HUES48 (cell line): ENCODE data around the gene CACNA1D.

Experiments
- H3K27ac ChIP-seq: one replicate; pipeline ENCODE4 v1.7.0; 2013; ENCODE audit warnings: low read depth, low read length, inconsistent platforms
- H3K27me3 ChIP-seq: 2 replicates; pipeline ENCODE4 v1.6.1; 2013; ENCODE audit warnings: mild to moderate bottlenecking, low read length; ENCODE audit not compliant: control insufficient read depth, insufficient read depth
- H3K36me3 ChIP-seq: 2 replicates; pipeline ENCODE4 v1.6.1; 2013; ENCODE audit warnings: low read length; ENCODE audit not compliant: control insufficient read depth, insufficient read depth
- H3K4me1 ChIP-seq: 2 replicates; pipeline ENCODE4 v1.6.1; 2013; ENCODE audit warnings: mild to moderate bottlenecking, low read length; ENCODE audit not compliant: control insufficient read depth, insufficient read depth
- H3K4me3 ChIP-seq: 2 replicates; pipeline ENCODE4 v1.5.1; 2013; ENCODE audit warnings: mild to moderate bottlenecking, low read depth, low read length
- H3K9ac ChIP-seq: 2 replicates; pipeline ENCODE4 v1.6.1; 2013; ENCODE audit warnings: mild to moderate bottlenecking, low read depth, low read length, moderate library complexity
- H3K9me3 ChIP-seq: 2 replicates; pipeline ENCODE4 v1.6.1; 2013; ENCODE audit warnings: low read length; ENCODE audit not compliant: control insufficient read depth, insufficient read depth

Gene CACNA1D

DNA sequence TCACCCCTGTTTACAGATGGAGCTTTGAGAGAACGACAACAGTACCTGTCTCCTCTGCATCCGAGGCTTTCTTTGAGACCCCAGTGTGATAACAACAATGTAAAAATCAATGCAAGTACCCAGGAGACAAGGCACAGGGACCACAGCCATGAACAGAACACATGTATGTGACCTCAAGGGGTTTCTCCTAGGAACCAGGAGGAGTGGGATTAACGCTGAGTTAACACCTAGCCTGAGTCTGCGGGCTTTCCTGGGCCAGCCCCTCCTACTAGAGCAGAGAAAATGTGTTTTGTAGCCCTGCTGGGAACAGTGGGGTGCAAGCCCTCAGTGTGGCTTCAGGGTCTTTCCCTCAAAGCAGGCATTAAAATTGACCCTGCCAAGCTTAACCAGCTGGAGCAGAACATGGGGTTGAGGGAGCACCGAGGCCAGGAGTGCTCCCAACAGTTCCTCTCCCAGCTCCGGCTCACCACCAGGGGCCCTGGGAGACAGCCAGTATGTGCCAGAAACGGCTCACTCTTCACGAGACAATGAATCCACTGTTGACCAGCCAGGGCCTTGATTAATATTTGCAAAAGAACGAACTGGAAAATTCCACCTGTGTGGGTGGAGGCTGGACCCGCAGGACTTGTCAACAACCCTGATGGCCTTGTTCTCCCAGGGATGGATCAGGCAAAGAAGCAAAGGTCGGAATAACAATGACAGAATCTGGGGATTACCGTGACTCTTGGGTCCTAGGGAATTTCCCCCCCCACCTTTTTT is 348.2 kb downstream of the CACNA1D start:
- Histone ChIP-seq H3K27me3 (peaks cover 13% of the 10 kb centered on the region), H3K27ac (peak overlapping the region; percentile 84), H3K36me3 (peaks cover 14% of the 10 kb centered on the region), H3K9me3 (no peaks in the 10 kb centered on the region), H3K4me1 (peaks cover 24% of the 10 kb centered on the region), H3K9ac (peak overlapping the region; percentile 7; the same call in 1 of the 2 replicates), H3K4me3 (no peak overlapping the region)

DNA sequence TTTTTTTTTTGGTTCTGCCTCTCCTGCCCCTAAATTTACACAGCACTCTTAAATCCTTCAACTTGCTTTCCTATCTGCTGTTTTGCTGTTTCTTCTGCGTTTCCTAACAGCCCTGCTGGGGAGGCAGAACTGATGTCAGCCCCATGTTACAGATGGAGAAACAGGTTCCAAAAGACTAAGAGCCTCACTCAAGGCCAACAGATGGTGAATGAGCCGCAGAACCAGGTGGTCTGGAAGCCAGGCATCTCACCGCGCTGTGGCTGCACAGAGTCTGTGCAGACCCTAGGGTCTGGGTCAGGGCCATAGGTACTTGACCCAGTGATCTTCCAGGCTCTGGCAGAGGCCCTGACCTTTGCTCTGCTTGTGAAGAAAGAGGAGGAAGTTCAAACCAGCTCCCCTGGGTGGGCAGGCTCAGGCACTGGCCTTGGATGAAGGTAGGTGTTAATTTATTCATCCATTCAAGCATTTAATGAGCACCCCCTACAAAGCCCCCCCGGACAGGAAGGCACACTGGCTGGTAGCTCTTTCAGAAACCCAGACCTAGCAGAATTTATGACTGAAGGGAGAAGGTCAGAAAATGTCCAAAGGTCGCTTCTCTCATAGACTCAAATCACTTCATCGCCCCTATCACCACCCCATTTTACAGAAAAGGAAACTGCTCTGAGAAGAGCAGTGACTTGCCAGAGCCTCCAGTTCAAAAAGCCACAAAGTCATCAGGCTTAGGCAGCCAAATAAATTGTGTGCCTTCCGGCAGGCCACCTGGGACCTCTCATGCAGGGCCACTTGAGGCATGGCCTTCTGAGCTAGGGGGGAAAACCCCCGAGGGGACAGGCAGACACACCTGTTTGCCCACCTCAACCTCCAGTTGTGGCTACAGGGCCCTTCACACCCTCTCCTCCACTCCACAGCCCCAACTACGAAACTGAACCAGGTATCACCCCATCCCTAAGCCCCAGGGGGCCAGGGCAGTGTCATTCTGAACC is 349.1 kb downstream of the CACNA1D start:
- Histone ChIP-seq H3K36me3 (peaks cover 10% of the 10 kb centered on the region), H3K9me3 (no peaks in the 10 kb centered on the region), H3K4me1 (peaks cover 24% of the 10 kb centered on the region), H3K9ac (no peak overlapping the region), H3K27ac (peak overlapping the region; percentile 72), H3K4me3 (no peak overlapping the region), H3K27me3 (peaks cover 16% of the 10 kb centered on the region)

DNA sequence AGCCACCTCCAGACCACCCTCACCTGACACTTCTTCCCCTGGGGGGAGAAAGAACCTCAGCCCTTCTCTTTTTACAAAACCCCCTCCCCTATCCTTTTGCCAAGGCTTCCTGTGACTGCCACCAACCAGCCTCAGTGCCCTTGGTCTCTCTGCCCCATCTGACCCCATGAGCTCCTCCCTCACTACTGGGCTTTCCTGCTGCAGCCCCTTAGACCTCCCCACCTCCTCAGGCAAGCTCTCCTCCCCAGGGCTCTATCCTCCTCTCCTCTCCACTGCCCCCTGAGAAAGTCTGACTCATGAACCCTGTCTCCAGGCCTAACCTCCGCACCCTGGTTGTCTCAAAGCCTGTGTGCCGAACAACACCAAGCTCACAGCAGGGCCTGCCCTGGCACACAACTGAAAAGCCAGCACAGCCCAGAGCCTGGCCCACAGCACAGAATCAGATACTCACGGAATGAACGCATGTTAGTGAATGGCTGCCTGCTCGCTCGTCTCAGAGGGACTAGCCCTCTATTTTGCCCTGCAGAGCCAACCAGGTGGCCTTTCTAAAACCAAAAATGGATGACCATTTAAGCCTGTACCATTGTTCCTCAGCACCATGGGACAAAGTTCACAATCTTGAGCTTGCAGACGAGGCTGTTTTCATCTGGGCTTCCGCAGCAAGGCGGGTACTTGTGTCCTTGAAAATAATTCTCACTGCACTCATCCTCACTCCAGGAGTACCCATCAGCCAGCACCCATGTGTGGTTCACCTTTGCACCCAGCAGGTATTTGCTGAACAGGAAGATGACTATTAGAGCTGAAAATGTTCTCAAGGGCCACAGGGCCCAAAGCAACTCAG is 350.1 kb downstream of the CACNA1D start:
- Histone ChIP-seq H3K4me3 (no peak overlapping the region), H3K36me3 (peaks cover 2% of the 10 kb centered on the region), H3K27ac (peak overlapping the region; percentile 51), H3K4me1 (peaks cover 24% of the 10 kb centered on the region), H3K9me3 (no peaks in the 10 kb centered on the region), H3K9ac (no peak overlapping the region), H3K27me3 (peaks cover 16% of the 10 kb centered on the region)

DNA sequence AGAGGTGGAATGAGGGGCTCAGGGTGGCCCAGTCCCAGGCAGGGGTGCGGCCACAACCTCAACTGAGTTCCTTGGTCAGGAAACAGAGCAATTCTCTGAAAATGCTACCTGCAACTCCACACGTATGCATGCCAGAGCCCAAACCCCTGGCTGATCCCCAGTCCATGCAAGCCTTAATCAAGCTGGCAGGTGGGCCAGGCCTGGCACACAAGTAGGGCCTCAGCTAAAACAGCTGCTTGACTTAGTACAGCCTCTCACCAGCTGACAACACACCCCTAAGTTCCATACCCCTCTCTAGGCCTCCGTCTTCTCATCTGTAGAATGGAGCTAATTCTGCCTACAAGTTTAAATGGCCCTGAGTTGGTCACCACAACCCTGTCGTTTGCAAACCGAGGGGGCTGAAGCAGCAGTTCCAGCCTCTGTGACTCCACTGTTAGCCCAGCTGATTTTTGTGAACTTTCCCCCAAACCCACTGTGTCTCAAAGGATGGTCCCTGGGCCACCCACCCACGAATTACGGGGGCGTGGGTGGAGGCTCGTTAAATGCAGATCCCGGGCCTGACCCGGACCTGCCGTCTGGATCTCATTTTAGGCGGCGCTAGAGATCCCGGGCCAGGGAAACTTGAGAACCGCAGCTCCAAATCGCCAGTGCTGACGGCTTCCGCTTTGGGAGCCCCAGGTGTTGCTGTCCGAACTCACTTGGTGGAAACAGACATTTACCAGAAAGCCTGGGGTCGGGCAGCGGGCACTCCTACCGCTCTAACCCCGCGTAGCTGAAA is 350.9 kb downstream of the CACNA1D start:
- peaks cover 16% of the 10 kb centered on the region for H3K27me3 ChIP-seq
- H3K36me3 ChIP-seq = 0 out of 2 replicates have a peak, but pooled peaks cover 5% of the 10 kb centered on the region
- peak overlapping the region; percentile 67 for H3K9ac ChIP-seq
- peak overlapping the region; percentile 75 for H3K27ac ChIP-seq
- no peaks in the 10 kb centered on the region for H3K9me3 ChIP-seq
- peaks cover 24% of the 10 kb centered on the region for H3K4me1 ChIP-seq
- peak overlapping the region; percentile 69 for H3K4me3 ChIP-seq

DNA sequence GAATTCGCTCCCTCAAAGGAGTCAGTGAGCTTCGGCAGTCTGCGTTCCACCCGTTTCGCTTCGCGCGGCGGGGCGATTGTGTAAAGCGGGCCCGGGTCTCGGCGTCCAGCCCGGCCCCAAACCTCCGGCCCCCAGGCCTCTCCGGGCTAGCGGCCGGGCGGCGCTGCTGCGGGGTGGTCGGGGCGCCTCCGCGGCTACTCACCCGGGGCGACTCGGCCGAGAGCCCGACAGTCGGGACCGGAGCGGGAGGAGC is 351.4 kb downstream of the CACNA1D start:
- Histone ChIP-seq H3K36me3 (0 out of 2 replicates have a peak, but pooled peaks cover 5% of the 10 kb centered on the region), H3K27me3 (peaks cover 16% of the 10 kb centered on the region), H3K27ac (peak overlapping the region; percentile 75), H3K9me3 (no peaks in the 10 kb centered on the region), H3K9ac (peak overlapping the region; percentile 67), H3K4me3 (peak overlapping the region; percentile 69), H3K4me1 (peaks cover 24% of the 10 kb centered on the region)

DNA sequence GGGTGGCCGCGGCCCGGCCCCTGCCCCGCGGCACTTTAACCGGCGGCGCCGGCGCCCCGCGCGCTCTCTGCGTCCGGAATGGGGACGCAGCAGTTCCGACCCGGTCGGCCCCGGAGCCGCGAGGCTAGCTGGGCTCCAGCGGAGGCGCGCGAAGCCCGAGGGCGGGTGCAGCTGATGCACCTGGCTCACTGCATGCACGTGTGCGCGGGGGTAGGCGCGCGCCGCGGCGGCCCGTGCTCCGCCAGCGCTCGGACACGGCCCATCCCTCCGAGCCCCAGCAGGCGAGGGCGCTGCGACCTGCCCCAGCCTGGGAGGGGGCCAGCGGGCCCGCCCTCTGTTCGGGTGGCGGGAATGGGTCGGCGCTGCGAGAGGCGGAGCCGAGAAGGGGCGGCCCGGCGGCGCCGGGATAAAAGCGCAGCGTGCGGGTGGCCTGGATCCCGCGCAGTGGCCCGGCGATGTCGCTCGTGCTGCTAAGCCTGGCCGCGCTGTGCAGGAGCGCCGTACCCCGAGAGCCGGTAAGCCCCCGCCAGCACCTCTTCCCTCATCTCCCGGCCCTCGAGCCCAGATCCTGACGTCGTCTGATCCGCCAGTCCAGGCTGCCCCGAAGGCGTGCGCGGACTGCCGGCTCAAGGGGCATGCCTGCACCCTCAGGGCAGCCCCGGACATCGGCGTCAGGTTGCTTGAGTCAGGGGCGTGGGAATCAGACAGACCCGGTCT is 351.9 kb downstream of the CACNA1D start, which contains the start of the genes CHDH and IL17RB:
Gene CHDH (minus strand): TSS at position 286 of the 717 bp plus-strand sequence. CDS start 22,411 bp downstream, outside the sequence.
Gene IL17RB (plus strand): TSS at position 435 of the 717 bp plus-strand sequence. CDS start 21 bp downstream, at position 456.
- Histone ChIP-seq H3K4me1 (peaks cover 24% of the 10 kb centered on the region), H3K4me3 (peak within 1 kb of the TSS; percentile 69), H3K9ac (peak within 1 kb of the TSS; percentile 67), H3K27me3 (peaks cover 16% of the 10 kb centered on the region), H3K27ac (peak within 1 kb of the TSS; percentile 75), H3K9me3 (no peaks in the 10 kb centered on the region), H3K36me3 (0 out of 2 replicates have a peak, but pooled peaks cover 5% of the 10 kb centered on the region)

DNA sequence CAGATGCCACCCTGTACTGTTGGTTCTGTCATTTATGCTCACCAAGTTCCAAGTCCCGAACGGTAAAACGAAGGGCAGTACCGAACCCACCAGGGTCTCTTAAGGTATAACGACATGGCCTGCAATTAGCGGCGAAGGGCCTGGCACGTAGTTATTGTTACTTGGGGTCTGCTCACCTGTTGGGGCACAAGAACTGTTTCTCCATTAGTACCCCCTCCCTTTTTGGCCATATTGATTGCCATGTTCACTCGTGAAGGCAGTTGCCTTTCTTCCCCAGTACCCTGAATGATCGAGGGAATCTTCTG is 352.4 kb downstream of the CACNA1D start:
- Histone ChIP-seq H3K9me3 (no peaks in the 10 kb centered on the region), H3K36me3 (0 out of 2 replicates have a peak, but pooled peaks cover 5% of the 10 kb centered on the region), H3K4me1 (peaks cover 24% of the 10 kb centered on the region), H3K27me3 (peaks cover 16% of the 10 kb centered on the region), H3K4me3 (peak overlapping the region; percentile 69), H3K9ac (no peak overlapping the region), H3K27ac (no peak overlapping the region)

DNA sequence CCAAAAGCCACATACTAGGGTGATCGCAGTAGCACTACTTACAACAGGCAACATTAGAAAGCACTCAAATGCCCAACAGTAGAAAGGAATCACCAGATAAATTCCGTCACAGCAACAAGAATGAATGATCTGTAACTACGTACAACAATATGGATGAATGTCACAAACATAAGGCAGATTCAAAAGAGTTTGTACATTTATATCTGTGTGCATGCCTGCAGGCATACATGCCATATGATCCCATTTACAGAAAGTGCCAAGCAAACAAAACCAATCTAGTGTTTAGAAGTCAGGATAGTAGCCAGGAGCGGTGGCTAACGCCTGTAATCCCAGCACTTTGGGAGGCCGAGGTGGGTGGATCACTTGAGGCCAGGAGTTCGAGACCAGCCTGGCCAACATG is 355.5 kb downstream of the CACNA1D start:
- Histone ChIP-seq H3K9me3 (no peaks in the 10 kb centered on the region), H3K27me3 (peaks cover 16% of the 10 kb centered on the region), H3K9ac (no peak overlapping the region), H3K36me3 (0 out of 2 replicates have a peak, but pooled peaks cover 5% of the 10 kb centered on the region), H3K4me1 (peaks cover 4% of the 10 kb centered on the region; the same call in 1 of the 2 replicates), H3K27ac (no peak overlapping the region), H3K4me3 (no peak overlapping the region)

DNA sequence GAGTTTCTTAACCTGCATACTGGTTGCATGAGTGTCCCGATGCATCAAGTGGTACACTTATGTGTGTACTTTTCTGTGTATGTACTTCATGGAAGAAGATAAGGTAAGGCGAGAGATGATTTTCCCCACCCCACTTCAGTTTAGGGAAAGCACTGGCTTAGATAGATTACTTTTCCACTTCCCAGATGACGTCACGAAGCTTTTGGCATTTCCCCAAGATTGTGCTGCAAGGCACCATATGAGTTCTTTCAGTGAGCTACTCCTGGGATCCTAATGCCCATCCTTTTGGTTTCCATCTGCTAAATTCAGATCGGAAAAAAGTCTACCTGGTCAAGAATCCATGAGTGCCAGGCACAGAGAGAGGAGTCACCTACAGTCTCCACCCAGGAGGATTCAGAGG is 356.5 kb downstream of the CACNA1D start:
- Histone ChIP-seq H3K4me1 (peaks cover 4% of the 10 kb centered on the region; the same call in 1 of the 2 replicates), H3K36me3 (0 out of 2 replicates have a peak, but pooled peaks cover 5% of the 10 kb centered on the region), H3K27ac (no peak overlapping the region), H3K4me3 (no peak overlapping the region), H3K9me3 (no peaks in the 10 kb centered on the region), H3K27me3 (peaks cover 16% of the 10 kb centered on the region), H3K9ac (no peak overlapping the region)
